ENCODE measurements around the gene PLD5. TPM values are rescaled to one million over a fixed set of nuclear protein-coding genes. Genes with fewer than 3 reads are reported as not detected.

PLD5 gene
- total and polyA plus RNA-seq, 2 donors (not counting 3 experiments of a cell fraction or from before 2014, with no cell fraction given), result not detected

- TF ChIP-seq MYC (IDR thresholded peaks at IDR 0.05; ENCODE audit: low read depth, low read length) (no peak), JUN (IDR thresholded peaks at IDR 0.05; ENCODE audit: borderline replicate concordance, insufficient read depth, insufficient read length, low read depth) (no peak), POLR2A (IDR thresholded peaks at IDR 0.05; ENCODE audit: low read depth, low read length) (no peak), MAX (IDR thresholded peaks at IDR 0.05; ENCODE audit: insufficient read depth, insufficient read length) (no peak), EZH2 (IDR thresholded peaks at IDR 0.05; ENCODE audit: borderline replicate concordance, low read depth, low read length, severe bottlenecking) (no peak), CTCF (IDR thresholded peaks at IDR 0.05; ENCODE audit: extremely low read depth in 1 of 2, insufficient read depth in 1 of 2, low read depth in 1 of 2, low read length in 2 of 2) (no peak), GATA2 (IDR thresholded peaks at IDR 0.05; ENCODE audit: insufficient read depth, insufficient read length, low read depth, low read length) (no peak), POLR2AphosphoS5 (IDR thresholded peaks at IDR 0.05; ENCODE audit: insufficient read depth, low read depth, low read length) (no peak), FOS (IDR thresholded peaks at IDR 0.05; ENCODE audit: borderline replicate concordance, insufficient read depth, low read length) (no peak)
- dilution Hi-C loops (cut with MboI; ENCODE audit: extremely low pct_ligation_motif_present, low sequenced_read_pairs) (no loop called here), intact Hi-C loops (cut with micrococcal nuclease) (no loop called here)
- no peak overlapping the region for H2AFZ ChIP-seq (ENCODE audit: low read depth, low read length)
- no peaks in the 10 kb centered on the region for H3K9me1 ChIP-seq (replicated peaks; ENCODE audit: control insufficient read depth, extremely low read depth, insufficient read depth, low read length)
- no peaks in the 10 kb centered on the region for H3K27me3 ChIP-seq (ENCODE audit: control insufficient read depth in 2 of 2, insufficient read depth in 2 of 2, low read length in 2 of 2)
- no peak overlapping the region for H3K27ac ChIP-seq (ENCODE audit: insufficient read depth, low read depth, low read length)
- no TSS peak for BruUV-seq (replicated peaks)
- no peaks in the 10 kb centered on the region for H3K36me3 ChIP-seq (ENCODE audit: control insufficient read depth in 2 of 2, extremely low read depth in 1 of 2, insufficient read depth in 2 of 2, low read length in 2 of 2)
- no peaks in the 10 kb centered on the region for H3K4me1 ChIP-seq (ENCODE audit: control insufficient read depth, extremely low read depth, insufficient read depth, low read length)
- H3K9me3 ChIP-seq (replicated peaks; ENCODE audit: control insufficient read depth, insufficient read depth, low read length), result no peaks in the 10 kb centered on the region
- H3K4me3 ChIP-seq (replicated peaks in 1 of 3; ENCODE audit: insufficient read depth in 1 of 3, low read depth in 1 of 3, low read length in 3 of 3), result no peak overlapping the region
- POLR2A ChIA-PET, result no interaction called here
- no peaks in the 10 kb centered on the region for H3K79me2 ChIP-seq (ENCODE audit: control insufficient read depth, insufficient read depth, low read length)
- no peak overlapping the region for H3K9ac ChIP-seq (replicated peaks; ENCODE audit: extremely low read depth, insufficient read depth, low read length)
- no peak overlapping the region for H3K4me2 ChIP-seq (ENCODE audit: insufficient read depth, low read length)
- DNase-seq (ENCODE audit: low read depth, low spot score) (no peak), FAIRE-seq (no peak)
- CTCF ChIA-PET, result no interaction called here
- H4K20me1 ChIP-seq (replicated peaks; ENCODE audit: control insufficient read depth, extremely low read depth, insufficient read depth, low read length), result no peaks in the 10 kb centered on the region
Observed at GRCh38 chr1:242556759-242557158, 32.3 kb upstream of the PLD5 start.

All from endothelial cell of umbilical vein (primary cell).